OCI-LY3 (cell line): Measurements from ENCODE around the gene ATP1A1.

Source experiments
- EZH2phosphoT487 ChIP-seq: fragments of 200-600 bp; shearing (Covaris generic); IDR thresholded peaks from 2 replicates; pipeline ENCODE4 v1.6.1; 2018; ENCODE audit warnings: antibody characterized with exemption, mixed run types, low read depth
- TF ChIP-seq, protein P1 (sequence below): fragments of 200-600, 300-600 bp; sonication (generic); IDR thresholded peaks from 2 replicates; pipeline ENCODE4 v1.5.1; 2014; ENCODE audit warnings: antibody characterized with exemption, low read length, low read depth

GRCh38 chr1:116400780-116401179 lies 27.7 kb downstream of the ATP1A1 start:
- TF ChIP-seq EZH2phosphoT487: no peak
- TF ChIP-seq, protein P1, sequence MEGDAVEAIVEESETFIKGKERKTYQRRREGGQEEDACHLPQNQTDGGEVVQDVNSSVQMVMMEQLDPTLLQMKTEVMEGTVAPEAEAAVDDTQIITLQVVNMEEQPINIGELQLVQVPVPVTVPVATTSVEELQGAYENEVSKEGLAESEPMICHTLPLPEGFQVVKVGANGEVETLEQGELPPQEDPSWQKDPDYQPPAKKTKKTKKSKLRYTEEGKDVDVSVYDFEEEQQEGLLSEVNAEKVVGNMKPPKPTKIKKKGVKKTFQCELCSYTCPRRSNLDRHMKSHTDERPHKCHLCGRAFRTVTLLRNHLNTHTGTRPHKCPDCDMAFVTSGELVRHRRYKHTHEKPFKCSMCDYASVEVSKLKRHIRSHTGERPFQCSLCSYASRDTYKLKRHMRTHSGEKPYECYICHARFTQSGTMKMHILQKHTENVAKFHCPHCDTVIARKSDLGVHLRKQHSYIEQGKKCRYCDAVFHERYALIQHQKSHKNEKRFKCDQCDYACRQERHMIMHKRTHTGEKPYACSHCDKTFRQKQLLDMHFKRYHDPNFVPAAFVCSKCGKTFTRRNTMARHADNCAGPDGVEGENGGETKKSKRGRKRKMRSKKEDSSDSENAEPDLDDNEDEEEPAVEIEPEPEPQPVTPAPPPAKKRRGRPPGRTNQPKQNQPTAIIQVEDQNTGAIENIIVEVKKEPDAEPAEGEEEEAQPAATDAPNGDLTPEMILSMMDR: no peak
